Nephron (organoid): ENCODE measurements around the gene TMEM185A.

Experiments
- H3K27ac Mint-ChIP-seq, 3 experiments: 2 replicates each; pipeline ENCODE4 v1.8.0; 2020; ENCODE audit warnings: mixed read lengths in 3 of 3, mild to moderate bottlenecking in 2 of 3, moderate library complexity in 1 of 3
- H3K27me3 Mint-ChIP-seq: 2 replicates; pipeline ENCODE4 v1.8.0; 2021; ENCODE audit warnings: low read depth, mild to moderate bottlenecking, moderate library complexity, mixed read lengths
- H3K36me3 Mint-ChIP-seq: 2 replicates; pipeline ENCODE4 v1.8.0; 2020; ENCODE audit warnings: low read depth, mixed read lengths
- H3K4me1 Mint-ChIP-seq: 2 replicates; pipeline ENCODE4 v1.8.0; 2020; ENCODE audit warnings: mixed read lengths
- H3K4me3 Mint-ChIP-seq, 3 experiments: 2 replicates each; pipeline ENCODE4 v1.8.0; 2020; ENCODE audit warnings: mild to moderate bottlenecking in 3 of 3, mixed read lengths in 3 of 3, moderate library complexity in 2 of 3
- H3K9me3 Mint-ChIP-seq: 2 replicates; pipeline ENCODE4 v1.8.0; 2020; ENCODE audit warnings: mixed read lengths
- TF ChIP-seq, protein P1 (sequence below), 3 experiments: fragments of 200-600 bp; sonication (generic); IDR thresholded peaks; one replicate each; pipeline ENCODE4 v1.5.0; 2021; ENCODE audit warnings: antibody characterized with exemption in 3 of 3; ENCODE audit not compliant: unreplicated experiment in 3 of 3

TMEM185A gene

DNA sequence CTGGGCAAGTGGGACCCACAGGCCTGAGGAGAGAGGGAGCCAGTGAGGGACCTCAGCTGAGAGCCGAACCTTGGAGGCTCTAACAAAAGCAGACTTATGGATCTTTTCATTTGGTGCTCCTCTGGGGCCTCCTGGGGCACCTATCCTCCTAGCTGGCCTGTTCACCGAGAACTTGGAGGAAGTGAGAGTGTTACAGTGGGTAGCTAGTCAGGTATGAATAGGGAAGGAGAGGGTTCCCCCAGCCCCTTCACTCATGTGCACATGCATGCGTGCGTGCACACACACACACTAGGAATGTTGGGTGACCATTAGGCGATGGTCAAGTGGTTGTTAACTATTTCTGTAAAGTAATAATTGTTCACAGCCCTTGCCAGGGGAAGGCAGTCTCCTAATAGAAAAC lies 18.6 kb upstream of the TMEM185A start:
- Mint-ChIP-seq H3K4me3 (no peak overlapping the region), H3K36me3 (no peaks in the 10 kb centered on the region), H3K27me3 (no peaks in the 10 kb centered on the region), H3K4me1 (no peaks in the 10 kb centered on the region), H3K27ac (no peak overlapping the region), H3K9me3 (peaks cover 14% of the 10 kb centered on the region)
- TF ChIP-seq, protein P1, sequence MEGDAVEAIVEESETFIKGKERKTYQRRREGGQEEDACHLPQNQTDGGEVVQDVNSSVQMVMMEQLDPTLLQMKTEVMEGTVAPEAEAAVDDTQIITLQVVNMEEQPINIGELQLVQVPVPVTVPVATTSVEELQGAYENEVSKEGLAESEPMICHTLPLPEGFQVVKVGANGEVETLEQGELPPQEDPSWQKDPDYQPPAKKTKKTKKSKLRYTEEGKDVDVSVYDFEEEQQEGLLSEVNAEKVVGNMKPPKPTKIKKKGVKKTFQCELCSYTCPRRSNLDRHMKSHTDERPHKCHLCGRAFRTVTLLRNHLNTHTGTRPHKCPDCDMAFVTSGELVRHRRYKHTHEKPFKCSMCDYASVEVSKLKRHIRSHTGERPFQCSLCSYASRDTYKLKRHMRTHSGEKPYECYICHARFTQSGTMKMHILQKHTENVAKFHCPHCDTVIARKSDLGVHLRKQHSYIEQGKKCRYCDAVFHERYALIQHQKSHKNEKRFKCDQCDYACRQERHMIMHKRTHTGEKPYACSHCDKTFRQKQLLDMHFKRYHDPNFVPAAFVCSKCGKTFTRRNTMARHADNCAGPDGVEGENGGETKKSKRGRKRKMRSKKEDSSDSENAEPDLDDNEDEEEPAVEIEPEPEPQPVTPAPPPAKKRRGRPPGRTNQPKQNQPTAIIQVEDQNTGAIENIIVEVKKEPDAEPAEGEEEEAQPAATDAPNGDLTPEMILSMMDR (IDR thresholded peaks at IDR 0.05; ENCODE audit: unreplicated experiment in 3 of 3), result no peak

GRCh38 chrX:149648932-149649331 lies 17.3 kb upstream of the TMEM185A start:
- Mint-ChIP-seq H3K9me3 (peaks cover 14% of the 10 kb centered on the region), H3K27ac (no peak overlapping the region), H3K4me1 (no peaks in the 10 kb centered on the region), H3K36me3 (no peaks in the 10 kb centered on the region), H3K27me3 (no peaks in the 10 kb centered on the region), H3K4me3 (no peak overlapping the region)
- TF ChIP-seq, protein P1 (IDR thresholded peaks at IDR 0.05; ENCODE audit: unreplicated experiment in 3 of 3), result no peak

GRCh38 chrX:149647505-149647904 lies 15.9 kb upstream of the TMEM185A start:
- Mint-ChIP-seq H3K4me3 (no peak overlapping the region), H3K27ac (no peak overlapping the region), H3K27me3 (no peaks in the 10 kb centered on the region), H3K9me3 (peaks cover 17% of the 10 kb centered on the region), H3K4me1 (no peaks in the 10 kb centered on the region), H3K36me3 (no peaks in the 10 kb centered on the region)
- TF ChIP-seq, protein P1 (IDR thresholded peaks at IDR 0.05; ENCODE audit: unreplicated experiment in 3 of 3), result no peak

DNA sequence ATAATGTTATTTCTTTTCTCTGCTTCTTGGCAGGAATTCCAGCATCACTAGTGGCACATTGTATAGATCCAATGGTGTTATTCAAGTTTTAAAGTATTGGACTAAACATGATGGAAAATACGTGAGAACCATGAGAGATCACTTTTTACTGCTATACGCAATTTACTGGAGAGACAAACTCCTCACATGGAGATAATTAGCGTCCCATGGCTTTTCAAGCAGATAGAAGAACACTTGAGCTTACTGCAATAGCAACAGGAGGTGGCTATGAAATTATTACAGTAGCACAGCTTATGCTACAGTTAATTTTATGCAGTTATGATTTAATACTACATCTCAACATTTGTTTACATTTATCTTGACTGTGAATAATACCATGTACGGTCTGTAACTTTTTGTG lies 11.9 kb upstream of the TMEM185A start:
- Mint-ChIP-seq H3K27ac (no peak overlapping the region), H3K4me1 (no peaks in the 10 kb centered on the region), H3K27me3 (no peaks in the 10 kb centered on the region), H3K9me3 (peaks cover 14% of the 10 kb centered on the region), H3K4me3 (no peak overlapping the region), H3K36me3 (no peaks in the 10 kb centered on the region)
- TF ChIP-seq, protein P1 (IDR thresholded peaks at IDR 0.05; ENCODE audit: unreplicated experiment in 3 of 3), result no peak

DNA sequence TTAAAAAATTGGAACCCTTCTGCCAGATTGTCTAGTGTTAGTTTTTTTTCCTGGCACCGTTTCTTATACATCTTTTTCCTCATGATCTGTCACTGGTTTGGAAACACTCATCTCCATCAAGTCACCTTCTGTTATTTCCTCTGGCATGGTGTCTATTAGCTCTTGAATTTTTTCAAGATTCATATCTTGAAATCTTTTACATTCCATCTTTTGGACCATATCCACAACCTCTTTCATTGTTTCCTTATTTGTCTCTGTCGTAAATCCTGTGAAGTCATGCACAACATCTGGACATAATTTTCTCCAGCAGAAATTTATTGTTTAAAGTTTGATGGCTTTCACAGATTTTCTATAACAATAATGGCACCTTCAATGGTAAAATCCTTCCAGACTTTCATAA lies 10.2 kb upstream of the TMEM185A start:
- H3K4me3 Mint-ChIP-seq, result no peak overlapping the region
- no peaks in the 10 kb centered on the region for H3K4me1 Mint-ChIP-seq
- TF ChIP-seq, protein P1 (IDR thresholded peaks at IDR 0.05; ENCODE audit: unreplicated experiment in 3 of 3), result no peak
- no peaks in the 10 kb centered on the region for H3K27me3 Mint-ChIP-seq
- H3K9me3 Mint-ChIP-seq, result peaks cover 13% of the 10 kb centered on the region
- no peaks in the 10 kb centered on the region for H3K36me3 Mint-ChIP-seq
- peak overlapping the region in 1 of 3 experiments; percentile 2 for H3K27ac Mint-ChIP-seq

- no peaks in the 10 kb centered on the region for H3K36me3 Mint-ChIP-seq
- no peak overlapping the region for H3K4me3 Mint-ChIP-seq
- H3K4me1 Mint-ChIP-seq, result no peaks in the 10 kb centered on the region
- H3K27me3 Mint-ChIP-seq, result no peaks in the 10 kb centered on the region
- H3K9me3 Mint-ChIP-seq, result peaks cover 9% of the 10 kb centered on the region
- TF ChIP-seq, protein P1 (IDR thresholded peaks at IDR 0.05; ENCODE audit: unreplicated experiment in 3 of 3), result no peak
- peak overlapping the region in 1 of 3 experiments; percentile 2 for H3K27ac Mint-ChIP-seq
Measured at GRCh38 chrX:149641432-149641831, 9.8 kb upstream of the TMEM185A start.
